Stimulated activated naive CD4-positive, alpha-beta T cell (primary cell): Measurements from ENCODE around the gene NTM.

Source experiments
- DNase-seq, 6 experiments: peaks; one replicate each; lab custom pipeline; 2025; lab: John Stamatoyannopoulos, UW

Gene NTM

DNA sequence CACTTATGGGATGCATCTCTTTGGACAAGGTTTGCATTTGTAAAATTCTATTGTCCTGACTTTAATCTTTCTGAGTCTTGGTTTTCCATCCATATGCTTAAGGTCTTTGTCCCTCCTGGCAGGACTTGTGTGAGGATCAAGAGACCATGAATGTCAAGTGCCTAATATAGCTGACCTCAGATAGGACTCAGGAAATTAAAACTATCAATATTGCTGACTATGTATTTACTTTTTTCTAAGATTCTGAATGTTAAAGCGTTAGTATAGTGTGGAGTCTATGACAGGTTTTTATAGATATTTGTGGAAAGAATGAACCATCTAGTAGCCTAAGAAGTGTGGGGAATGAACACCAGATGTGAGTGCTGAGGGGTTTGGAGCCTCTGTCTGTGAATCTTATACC is 637.8 kb downstream of the NTM start:
- DNase-seq = no peak

- DNase-seq = no peak
Observed at GRCh38 chr11:132008872-132009271, 638.5 kb downstream of the NTM start.

DNA sequence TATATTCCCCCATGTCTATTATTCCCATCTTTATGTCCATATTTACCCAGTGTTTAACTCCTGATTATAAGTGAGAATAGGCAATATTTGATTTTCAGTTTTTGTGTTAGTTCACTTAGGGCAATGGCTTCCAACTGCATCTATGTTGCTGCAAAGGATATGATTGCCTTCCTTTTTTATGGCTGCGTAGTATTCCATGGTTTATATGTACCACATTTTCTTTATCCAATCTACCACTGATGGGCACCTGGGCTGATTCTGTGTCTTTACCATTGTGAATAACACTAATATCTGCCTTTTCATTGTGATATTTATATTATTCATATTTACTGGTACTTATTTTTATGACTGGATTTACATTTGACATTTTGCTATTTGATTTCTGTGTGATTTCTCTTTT is 649.6 kb downstream of the NTM start:
- DNase-seq = no peak

GRCh38 chr11:132022285-132022684 is 651.9 kb downstream of the NTM start:
- DNase-seq = no peak

GRCh38 chr11:132022733-132023478 is 652.5 kb downstream of the NTM start:
- no peak for DNase-seq

DNA sequence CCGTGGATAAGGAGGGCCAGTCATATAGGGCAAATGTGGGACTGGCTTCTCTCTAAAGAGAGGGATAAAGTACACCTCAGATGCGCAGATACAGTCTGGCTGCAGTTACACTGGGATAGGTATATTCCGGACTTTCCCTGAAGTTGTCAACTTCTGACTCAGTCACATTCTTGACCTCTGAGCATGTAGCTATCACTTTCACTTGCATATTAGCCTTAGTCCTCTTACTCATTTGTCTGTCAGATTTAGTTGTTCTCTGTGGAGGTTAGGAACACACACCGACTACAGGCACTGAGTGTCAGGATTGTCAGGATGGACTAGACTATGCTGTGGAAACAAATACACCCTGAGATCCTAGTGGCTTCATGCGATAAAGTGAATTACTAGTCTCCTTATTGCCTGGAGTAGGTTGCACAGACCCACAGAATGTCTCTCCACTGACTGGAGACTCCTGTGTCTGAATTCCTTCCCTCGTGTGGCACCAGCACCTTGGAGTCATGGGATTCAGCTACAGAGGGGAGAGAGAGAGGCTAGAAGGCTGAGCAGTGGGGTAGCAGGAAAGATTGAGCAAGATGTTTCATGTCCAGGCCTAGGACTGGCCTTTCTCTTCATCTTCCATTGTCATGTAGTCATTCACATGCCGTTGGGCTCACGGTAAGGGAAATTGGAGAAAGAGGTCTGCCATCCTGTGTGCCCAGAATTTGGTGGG is 654.3 kb downstream of the NTM start:
- no peak for DNase-seq

- DNase-seq = no peak
Observed at GRCh38 chr11:132026746-132027145, 656.3 kb downstream of the NTM start.

- no peak for DNase-seq
Observed at GRCh38 chr11:132028380-132029240, 658.2 kb downstream of the NTM start.

DNA sequence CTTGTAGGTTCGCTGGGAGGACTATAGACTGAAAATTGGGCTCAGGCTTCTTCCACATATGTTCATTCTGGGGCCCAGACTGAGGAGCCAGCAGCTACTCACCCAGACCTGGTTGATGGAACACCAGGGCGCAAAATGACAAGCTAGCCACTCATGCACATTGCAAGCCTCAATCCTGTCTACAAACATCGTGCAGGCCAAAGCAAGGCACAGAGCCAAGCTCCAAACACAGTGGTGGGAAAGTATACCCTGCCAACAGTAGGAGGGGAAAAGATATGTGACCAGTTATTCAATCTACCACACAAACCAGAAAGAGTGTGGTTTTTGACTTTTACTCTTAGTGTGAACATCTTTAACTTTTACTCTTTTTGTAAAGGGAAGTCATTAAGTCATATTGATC is 660.5 kb downstream of the NTM start:
- no peak for DNase-seq

GRCh38 chr11:132032555-132032954 is 662.1 kb downstream of the NTM start:
- no peak for DNase-seq

- no peak for DNase-seq
Observed at GRCh38 chr11:132033051-132033450, 662.6 kb downstream of the NTM start.

GRCh38 chr11:132035228-132035627 is 664.8 kb downstream of the NTM start:
- no peak for DNase-seq

DNA sequence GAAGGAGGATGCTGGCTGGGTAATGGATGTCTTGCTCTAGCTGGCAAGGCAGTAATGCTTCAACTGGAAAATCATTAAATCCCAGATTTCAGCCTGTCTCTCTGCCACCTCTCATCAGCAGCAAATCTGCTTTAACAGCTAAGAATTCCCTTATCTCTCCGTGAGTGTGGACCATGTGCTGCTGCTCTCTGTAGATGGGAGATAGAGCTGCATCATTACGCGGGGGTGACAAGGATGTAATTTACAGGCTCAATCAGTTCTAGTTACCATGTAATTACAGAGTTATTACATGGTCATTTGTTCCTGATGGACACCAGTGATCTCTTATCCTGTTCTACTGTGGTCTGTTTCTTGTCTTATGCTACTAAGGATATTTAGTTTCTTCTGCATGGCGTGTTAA is 665.4 kb downstream of the NTM start:
- DNase-seq = no peak

- DNase-seq = no peak
Observed at GRCh38 chr11:132036220-132036619, 665.8 kb downstream of the NTM start.

DNA sequence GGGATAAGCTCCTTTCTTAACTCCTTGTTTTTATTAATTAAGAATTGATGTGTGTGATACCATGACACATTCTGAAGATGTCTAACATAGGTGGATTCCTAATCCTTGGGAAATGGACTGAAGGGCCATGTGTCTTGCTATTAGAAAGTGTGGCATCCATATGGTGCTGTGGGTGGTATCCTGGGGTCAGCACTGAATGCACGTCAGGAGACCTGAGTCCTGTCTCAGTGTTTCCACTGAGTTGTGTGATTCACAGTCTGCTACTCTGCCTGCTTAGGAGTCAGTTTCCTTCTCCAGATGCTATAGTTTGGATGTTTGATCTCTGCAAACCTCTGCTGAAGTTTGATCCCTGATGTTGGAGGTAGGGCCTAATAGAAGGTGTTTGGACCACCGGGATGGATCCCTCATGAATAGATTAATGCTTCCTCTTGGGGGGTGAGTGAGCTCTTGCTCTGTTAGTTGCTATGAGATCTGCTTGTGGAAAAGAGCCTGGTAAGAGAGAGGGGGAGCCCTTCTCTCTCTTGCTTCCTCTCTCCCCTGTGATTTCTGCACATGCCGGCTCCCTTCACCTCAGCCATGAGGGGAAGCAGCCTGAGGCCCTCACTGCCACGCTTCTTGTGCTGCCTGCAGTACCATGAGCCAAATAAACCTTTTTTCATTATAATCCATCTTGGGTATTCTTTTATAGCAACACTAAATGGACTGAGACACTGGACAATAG is 666.5 kb downstream of the NTM start:
- no peak for DNase-seq

GRCh38 chr11:132037467-132037862 is 667.0 kb downstream of the NTM start:
- no peak for DNase-seq

DNA sequence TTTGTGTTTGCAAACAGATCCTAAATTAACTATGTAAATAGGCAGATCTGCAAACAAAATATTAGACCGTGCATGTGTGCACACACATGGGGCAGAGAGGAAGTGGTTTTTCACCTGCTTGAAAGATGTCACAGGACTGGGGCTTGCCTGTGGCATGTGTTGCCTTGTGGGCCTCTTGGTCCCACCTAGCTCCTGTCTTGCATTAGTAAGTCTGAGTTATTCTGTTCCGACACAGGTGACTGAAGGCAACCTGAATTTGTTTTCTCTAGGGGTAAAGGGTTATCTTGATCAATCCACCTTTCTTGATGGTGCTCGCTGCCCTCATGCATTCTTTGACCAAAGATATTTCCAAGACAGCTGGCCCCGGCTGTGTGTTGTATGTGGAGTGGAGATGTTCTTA is 667.5 kb downstream of the NTM start:
- DNase-seq = no peak

DNA sequence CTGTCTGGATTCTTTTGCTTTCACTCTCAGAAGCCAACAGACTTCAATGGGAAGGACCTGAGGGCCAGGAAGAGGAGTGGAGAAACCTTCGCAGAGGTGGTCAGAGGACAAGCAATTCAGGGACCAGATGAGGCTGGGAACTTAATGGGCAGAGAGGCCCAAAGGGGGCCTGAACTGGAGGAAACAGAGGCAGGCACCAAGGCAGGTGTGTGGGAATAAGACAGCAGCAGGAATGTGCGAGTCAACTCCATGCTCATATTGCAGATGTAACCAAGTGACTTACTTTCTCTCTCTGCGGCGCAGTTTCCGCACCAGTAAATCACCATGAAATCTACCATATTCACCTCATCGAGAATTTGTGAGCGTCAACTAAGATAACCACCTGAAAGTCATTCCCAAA is 669.1 kb downstream of the NTM start:
- DNase-seq = no peak

DNA sequence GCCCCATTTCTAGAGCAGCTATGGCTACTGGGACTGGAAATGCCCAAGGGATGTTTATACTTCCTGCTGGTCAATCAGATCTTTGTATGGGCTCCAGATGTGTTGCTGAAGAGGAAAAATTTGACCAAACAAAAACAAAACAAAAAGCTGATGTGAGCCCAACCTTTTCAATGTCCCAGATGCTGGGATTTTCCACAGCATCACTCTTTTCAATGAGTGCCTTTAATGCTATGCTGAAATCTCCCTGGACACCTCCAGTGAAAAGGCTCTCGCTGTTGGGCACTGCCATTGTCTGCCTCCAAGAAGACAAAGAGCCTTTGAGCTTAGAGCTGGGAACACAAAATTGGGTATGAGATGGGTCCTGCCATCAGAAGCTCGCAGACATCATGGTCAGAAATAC is 671.9 kb downstream of the NTM start:
- DNase-seq = no peak

DNA sequence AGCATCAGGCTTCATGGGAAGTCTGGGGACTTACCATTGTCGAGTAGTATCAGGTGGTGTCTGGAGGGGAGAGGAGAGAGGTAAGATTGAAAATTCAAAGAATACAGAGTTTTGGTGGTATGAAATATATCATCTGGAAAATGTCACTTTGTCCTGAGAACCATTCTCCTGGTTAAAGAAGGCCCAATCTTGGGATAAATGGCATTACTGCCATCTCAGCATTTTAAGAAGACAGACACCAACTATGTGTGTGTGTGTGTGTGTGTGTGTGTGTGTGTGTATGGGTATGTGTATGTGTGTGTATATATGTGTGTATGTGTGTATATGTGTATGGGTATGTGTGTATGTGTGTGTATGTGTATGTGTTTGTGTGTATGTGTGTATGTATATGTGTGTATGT is 673.3 kb downstream of the NTM start:
- no peak for DNase-seq

- no peak for DNase-seq
Observed at GRCh38 chr11:132045107-132045506, 674.7 kb downstream of the NTM start.

DNA sequence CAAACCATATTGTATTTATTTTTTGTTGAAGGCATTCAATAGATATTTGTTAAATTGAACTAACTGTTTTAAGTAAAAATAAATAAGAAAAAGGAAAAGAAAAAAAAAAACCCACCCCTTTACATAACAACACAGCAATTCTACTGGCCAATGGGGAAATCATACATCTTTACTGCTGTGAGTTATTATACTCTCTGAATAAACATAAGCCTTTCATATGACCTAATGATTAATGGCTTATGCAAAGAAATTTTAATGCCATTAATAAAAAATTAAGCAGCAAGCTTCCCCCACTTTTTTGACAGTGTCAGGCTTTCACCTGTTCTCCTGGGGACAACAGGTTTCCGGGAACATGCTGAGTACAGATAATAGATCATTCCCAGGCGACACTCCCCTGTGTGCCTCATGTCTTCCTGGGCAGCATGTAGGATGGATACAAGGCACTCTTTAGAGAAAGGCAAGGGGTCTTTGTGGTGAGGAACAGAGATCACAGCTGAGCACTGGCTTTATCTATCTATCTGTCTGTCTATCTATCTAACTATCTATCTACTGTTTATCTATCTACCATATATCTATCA is 676.0 kb downstream of the NTM start:
- DNase-seq = no peak
